Heart right ventricle (tissue), 16 donors: ENCODE data around the gene LHX2. TPM values are rescaled to one million over a fixed set of nuclear protein-coding genes. Genes with fewer than 3 reads are reported as not detected.

Experiments used
- ATAC-seq, 8 donors: fragments of 200-7000 bp; cut with Tn5 transposase; one replicate each; pipeline ENCODE4 v1.9.1; 2020; ENCODE audit warnings: mild to moderate bottlenecking in 8 of 8, moderate library complexity in 8 of 8, moderate number of reproducible peaks in 1 of 8
- DNase-seq, 2 donors: peaks; one replicate each; pipeline ENCODE4 v3.0.0-alpha.2; 2020
- H3K27ac ChIP-seq, 10 donors: fragments of 200-600 bp; sonication (generic) in 2 of 10; one replicate each; pipeline versions ENCODE4 v1.5.0 to v1.8.0; 2020 to 2022; ENCODE audit warnings: mild to moderate bottlenecking in 3 of 10
- H3K27me3 ChIP-seq, 7 donors: fragments of 200-600 bp; one replicate each; pipeline ENCODE4 v1.8.0; 2021 to 2022; ENCODE audit warnings: mild to moderate bottlenecking in 2 of 7
- H3K36me3 ChIP-seq, 9 donors: fragments of 200-600 bp; sonication (generic) in 1 of 9; one replicate each; pipeline versions ENCODE4 v1.5.0 to v1.8.0; 2020 to 2022; ENCODE audit warnings: mild to moderate bottlenecking in 2 of 9
- H3K4me1 ChIP-seq, 9 donors: fragments of 200-600 bp; sonication (generic) in 1 of 9; one replicate each; pipeline versions ENCODE4 v1.5.0 to v1.8.0; 2020 to 2022; ENCODE audit warnings: mild to moderate bottlenecking in 4 of 9
- H3K4me3 ChIP-seq, 10 donors: fragments of 200-600 bp; sonication (generic) in 2 of 10; one replicate each; pipeline versions ENCODE4 v1.5.0 to v1.8.0; 2020 to 2022; ENCODE audit warnings: mild to moderate bottlenecking in 7 of 10, moderate library complexity in 2 of 10
- H3K9me3 ChIP-seq, 11 donors: fragments of 200-600 bp in 10 of 11; sonication (generic) in 2 of 11; one replicate each; pipeline versions ENCODE4 v1.5.0 to v1.8.0; 2013 to 2022; ENCODE audit warnings: mild to moderate bottlenecking in 2 of 11, control low read depth in 1 of 11, moderate library complexity in 1 of 11
- CTCF ChIP-seq, 9 donors: fragments of 200-600 bp; sonication (generic) in 2 of 9; IDR thresholded peaks; one replicate each; pipeline versions ENCODE4 v1.5.0 to v1.8.0; 2021 to 2022; ENCODE audit warnings: antibody characterized with exemption in 9 of 9, mild to moderate bottlenecking in 5 of 9, moderate library complexity in 1 of 9
- WGBS, 2 donors: extraction: QIAGEN DNeasy Blood & Tissue Kit; methylation state at CpG; one replicate each; pipeline ENCODE4 v1.1.7; 2013; ENCODE audit warnings: inconsistent platforms in 1 of 2; 5-methylcytosine and 5-hydroxymethylcytosine counted together
- intact Hi-C, 10 donors: fragments of 100-400 bp; cut with DNase I; formaldehyde crosslinking; loops; one replicate each; pipeline versions ENCODE4 v1.11.1 to v1.14.2; 2022
- long read RNA-seq, 3 donors: library from polyadenylated mRNA; unstranded; transcript quantifications; one replicate each; pipeline ENCODE4 v2.0.0, GENCODE V29; 2020 to 2021
- polyA plus RNA-seq, 2 donors: library from polyadenylated mRNA; stranded (reverse); fragments of 200-250 nt; gene quantifications; one replicate each; pipeline ENCODE4 v1.2.3, GENCODE V29; 2013
- total RNA-seq, 10 donors: library from RNA; stranded (reverse); fragmentation: NEBNext Ultra II Directional in 3 of 10; extraction: Animal tissue kit (Norgen Biotek cat#: 25700) in 3 of 10; gene quantifications; one replicate each; pipeline versions ENCODE4 v1.2.1 to v1.2.4, GENCODE V29; 2021 to 2023
- donor health status: Arrhythmogenic right ventricular cardiomyopathy.
- donor health status: ischemic (EF 13 %, LVEDD 7.1; RV severe dilation, severe dysfunction).
- donor health status: healthy with polysubstance abuse.
- donor health status: DM: no; HTN: yes; CAD: no.
- donor health status: DM: no; HTN: no; CAD: no.
- donor health status: ischemic (EF 25% LVEDD 6.9; RV normal size, moderate dysfunction).
- donor health status: ischemic (EF 25% LVEDD 5.7; RV mildly dilated, moderate dysfunction).
- donor health status: healthy.
- donor health status: DM: yes; HTN: yes; CAD: no.
- donor health status: Ischemic cardiomyopathy.
- donor health status: ischemic (EF 35%, LVEDD 5.7; RV mildly dilated, moderate dysfunction).
- donor health status: nonischemic (EF 11% LVEDD 7.7; RV severe dilation, severe dysfunction).
- donor health status: DM: yes; HTN: yes; CAD: no.
- donor health status: PGD.
- donor health status: ischemic (EF 29% LVEDD 5.4; RV normal size, mild dysfunction).
- donor health status: nonischemic (EF 23%, LVEDD 6.1; RV moderate dilation, normal function).

The LHX2 gene
- total RNA-seq (under 1 TPM in 3 of 10 donors, not detected in 7; 0.19 to 0.42 (median 0.41) TPM), polyA plus RNA-seq (under 1 TPM; 0.23 to 0.37 TPM)
- long read RNA-seq, donor 1, result 0 reads
- long read RNA-seq, donor 2, result 0 reads
- long read RNA-seq, donor 3, result 0 reads

GRCh38 chr9:124011460-124012301 is at the start of gene LHX2:
LHX2 (plus strand) TSS chr9:124011768; CDS start chr9:124012349, 581 bp downstream.
- Histone ChIP-seq H3K4me3 (peak within 1 kb of the TSS; percentile 31 to 57 (median 42)), H3K4me1 (peaks cover 9 to 75% (median 46%) of the 10 kb centered on the region in 9 donors), H3K27ac (no peak within 1 kb of the TSS), H3K9me3 (no peaks in the 10 kb centered on the region), H3K27me3 (peaks cover 61 to 100% (median 100%) of the 10 kb centered on the region in 7 donors), H3K36me3 (no peaks in the 10 kb centered on the region)
- intact Hi-C loops, result no loop called here
- WGBS, 2 donors, result 0 to 1% methylated on average over 72 to 95 of the region's 95 CpGs
- TF ChIP-seq CTCF (IDR thresholded peaks at IDR 0.05), result no peak
- peak; percentile 77 to 92 (median 86) for ATAC-seq
- DNase-seq, result peak; percentile 47 to 80

- ATAC-seq (no peak), DNase-seq (no peak)
- Histone ChIP-seq H3K4me3 (no peak overlapping the region), H3K36me3 (no peaks in the 10 kb centered on the region), H3K27ac (no peak overlapping the region), H3K4me1 (peaks cover 0 to 3% (median 0%) of the 10 kb centered on the region in 9 donors), H3K27me3 (peaks cover 0 to 49% (median 11%) of the 10 kb centered on the region in 7 donors), H3K9me3 (peaks cover 0 to under 1% (median 0%) of the 10 kb centered on the region in 11 donors)
- WGBS, 2 donors, result 76 to 84% methylated on average over 12 of the region's 12 CpGs
- intact Hi-C loops, result no loop called here
- no peak for TF ChIP-seq CTCF (IDR thresholded peaks at IDR 0.05)
These were observed 46.8 kb upstream of the LHX2 start for GRCh38 chr9:123964761-123965160.

- peak in 1 of 8 donors; percentile 26 for ATAC-seq
- no peak overlapping the region for H3K27ac ChIP-seq
- no peak for TF ChIP-seq CTCF (IDR thresholded peaks at IDR 0.05)
- H3K36me3 ChIP-seq, result no peaks in the 10 kb centered on the region
- H3K4me3 ChIP-seq, result no peak overlapping the region
- intact Hi-C loops, result no loop called here
- H3K27me3 ChIP-seq, result peaks cover 0 to 49% (median 18%) of the 10 kb centered on the region in 7 donors
- H3K4me1 ChIP-seq, result peaks cover 0 to 3% (median 0%) of the 10 kb centered on the region in 9 donors
- WGBS, 2 donors, result 41 to 42% methylated on average over 8 of the region's 8 CpGs
- no peaks in the 10 kb centered on the region for H3K9me3 ChIP-seq
- DNase-seq, result no peak
These were observed 45.5 kb upstream of the LHX2 start for GRCh38 chr9:123965801-123966686.

- H3K4me3 ChIP-seq, result no peak overlapping the region
- peaks cover 0 to 36% (median 20%) of the 10 kb centered on the region in 7 donors for H3K27me3 ChIP-seq
- TF ChIP-seq CTCF (IDR thresholded peaks at IDR 0.05), result no peak
- ATAC-seq, result no peak
- no peak overlapping the region for H3K27ac ChIP-seq
- no peaks in the 10 kb centered on the region for H3K9me3 ChIP-seq
- DNase-seq, result no peak
- intact Hi-C loops, result no loop called here
- H3K4me1 ChIP-seq, result peaks cover 0 to 3% (median 0%) of the 10 kb centered on the region in 9 donors
- no peaks in the 10 kb centered on the region for H3K36me3 ChIP-seq
These were observed 44.2 kb upstream of the LHX2 start for GRCh38 chr9:123967323-123967722.
